GM19468 (cell line): ENCODE data around the gene SEMA4A.

ENCODE experiments used
- ATAC-seq: cut with Tn5 transposase; IDR thresholded peaks from one replicate; pipeline ENCODE4 v1.9.1; 2021; ENCODE audit warnings: mild to moderate bottlenecking, moderate library complexity, moderate number of reproducible peaks; ENCODE audit not compliant: unreplicated experiment; ENCODE audit errors: extremely low read depth

The SEMA4A gene

DNA sequence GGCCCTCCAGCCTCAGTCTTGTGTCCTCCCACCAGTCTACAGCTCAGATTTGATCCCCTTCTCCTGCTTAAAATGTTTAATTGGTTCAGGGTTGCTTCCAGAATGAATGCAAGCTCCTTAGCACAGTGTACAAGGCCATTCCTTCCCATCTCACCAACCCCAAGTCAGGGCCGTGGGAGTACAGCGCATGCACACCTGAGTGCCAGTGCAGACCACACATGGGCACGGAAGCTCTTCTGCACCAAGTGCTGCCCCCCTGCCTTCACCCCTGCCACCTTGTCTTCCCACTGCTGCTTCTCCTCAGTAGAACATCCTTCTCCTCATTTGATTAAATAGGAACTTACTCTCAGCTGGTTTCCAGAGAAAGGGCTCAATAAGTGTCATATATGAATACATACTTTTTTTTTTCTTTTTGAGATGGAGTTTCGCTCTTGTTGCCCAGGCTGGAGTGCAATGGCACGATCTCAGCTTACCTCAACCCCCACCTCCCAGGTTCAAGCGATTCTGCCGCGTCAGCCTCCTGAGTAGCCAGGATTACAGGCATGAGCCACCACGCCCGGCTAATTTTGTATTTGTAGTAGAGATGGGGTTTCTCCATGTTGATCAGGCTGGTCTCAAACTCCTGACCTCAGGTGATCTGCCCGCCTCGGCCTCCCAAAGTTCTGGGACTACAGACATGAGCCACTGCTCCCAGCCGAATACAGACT is 68.8 kb downstream of the SEMA4A start:
- no peak for ATAC-seq

- ATAC-seq: no peak
Measured at GRCh38 chr1:156225677-156226014, 72.3 kb downstream of the SEMA4A start.

- peak; percentile 36 for ATAC-seq
Measured at GRCh38 chr1:156226116-156226538, 72.7 kb downstream of the SEMA4A start.

GRCh38 chr1:156226782-156227181 is 73.4 kb downstream of the SEMA4A start:
- ATAC-seq: no peak
